Cardiac fibroblast (primary cell): Measurements from ENCODE around the gene ELOVL2.
"Not testable (repeated sequence)": the region's sequence is repeated elsewhere in the genome, so short reads cannot be mapped to it uniquely, and the experiment has no call there.

ENCODE experiments used
- DNase-seq, 2 donors: peaks; one replicate each; pipeline versions ENCODE4 v3.0.0 to v3.0.0-alpha.2; 2010; ENCODE audit warnings: low read depth in 2 of 2
- H3K4me3 ChIP-seq, 2 donors: replicated peaks in 1 of 2; 1 replicate in 1 of 2; 2 replicates in 1 of 2; pipeline ENCODE4 v1.5.1; 2011; ENCODE audit warnings: low read depth in 2 of 2, low read length in 2 of 2, mild to moderate bottlenecking in 2 of 2, moderate library complexity in 1 of 2
- CTCF ChIP-seq: IDR thresholded peaks from one replicate; pipeline ENCODE4 v1.5.1; 2011; ENCODE audit warnings: low read depth, mild to moderate bottlenecking, low read length, inconsistent platforms

The ELOVL2 gene

GRCh38 chr6:11043961-11044711, at the start of gene ELOVL2:
TSS of gene ELOVL2 (minus strand) at chr6:11044305. CDS start at chr6:11044230, 75 bp downstream.
- H3K4me3 ChIP-seq, result peak within 1 kb of the TSS; percentile 45 to 53
- peak; percentile 17 to 62 for DNase-seq
- TF ChIP-seq CTCF, result peak; percentile 24

GRCh38 chr6:11093376-11093625, 49.2 kb upstream of the ELOVL2 start:
- peak overlapping the region; percentile 98 to 99 for H3K4me3 ChIP-seq
- no peak for TF ChIP-seq CTCF
- no peak for DNase-seq

- peak overlapping the region; percentile 98 to 99 for H3K4me3 ChIP-seq
- DNase-seq, result peak in 1 of 2 donors; percentile 40
- TF ChIP-seq CTCF, result no peak
Measured at GRCh38 chr6:11092668-11093375, 48.7 kb upstream of the ELOVL2 start.

- DNase-seq, H3K4me3 ChIP-seq: not testable (repeated sequence)
Measured at GRCh38 chr6:11091141-11091540, 47.0 kb upstream of the ELOVL2 start.

- DNase-seq, result no peak
- no peak for TF ChIP-seq CTCF
- no peak overlapping the region for H3K4me3 ChIP-seq
Measured at GRCh38 chr6:11089695-11090094, 45.6 kb upstream of the ELOVL2 start.

GRCh38 chr6:11087141-11087812, 43.2 kb upstream of the ELOVL2 start:
- H3K4me3 ChIP-seq, DNase-seq: not testable (repeated sequence)

GRCh38 chr6:11085758-11086435, 41.8 kb upstream of the ELOVL2 start:
- DNase-seq, result peak; percentile 52 to 69
- no peak for TF ChIP-seq CTCF
- no peak overlapping the region for H3K4me3 ChIP-seq
